ENCODE data around the gene EDAR.

The EDAR gene

GRCh38 chr2:108983610-108984009 lies 5.4 kb downstream of the EDAR start:
- TF ChIP-seq CTCF (IDR thresholded peaks at IDR 0.05; ENCODE audit: low read depth, low read length): no peak

GRCh38 chr2:108983061-108983460 lies 6.0 kb downstream of the EDAR start:
- no peak for DNase-seq (ENCODE audit: extremely low read depth, low read depth)
- no peak for TF ChIP-seq CTCF (IDR thresholded peaks at IDR 0.05; ENCODE audit: low read depth, low read length)

More at GRCh38 chr2:108983610-108984009, 5.4 kb downstream of the EDAR start:
- no peak for DNase-seq (ENCODE audit: extremely low read depth, low read depth)

DNA sequence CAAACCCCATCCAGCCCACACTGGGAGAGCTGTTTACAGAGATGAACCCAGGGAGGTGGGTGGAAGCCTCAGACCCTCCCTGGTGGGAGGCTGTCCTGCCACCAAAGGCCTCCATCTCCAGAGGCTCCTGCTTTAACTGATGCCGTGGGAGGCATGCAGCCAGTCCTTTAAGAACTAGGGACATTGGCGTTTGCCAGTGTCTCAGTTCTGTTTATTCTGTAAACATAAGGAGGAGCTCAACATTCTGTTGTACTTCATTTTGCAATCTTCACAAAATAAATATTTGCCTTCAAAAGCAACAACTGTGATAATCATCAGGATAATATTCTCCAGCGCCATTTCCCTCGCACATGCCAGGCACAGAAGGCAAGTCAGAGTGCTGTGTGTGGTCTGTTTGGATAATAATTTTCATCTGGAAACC lies 6.8 kb downstream of the EDAR start:
- no peak for TF ChIP-seq CTCF (IDR thresholded peaks at IDR 0.05; ENCODE audit: low read depth, low read length)
- DNase-seq (ENCODE audit: extremely low read depth, low read depth): no peak

DNA sequence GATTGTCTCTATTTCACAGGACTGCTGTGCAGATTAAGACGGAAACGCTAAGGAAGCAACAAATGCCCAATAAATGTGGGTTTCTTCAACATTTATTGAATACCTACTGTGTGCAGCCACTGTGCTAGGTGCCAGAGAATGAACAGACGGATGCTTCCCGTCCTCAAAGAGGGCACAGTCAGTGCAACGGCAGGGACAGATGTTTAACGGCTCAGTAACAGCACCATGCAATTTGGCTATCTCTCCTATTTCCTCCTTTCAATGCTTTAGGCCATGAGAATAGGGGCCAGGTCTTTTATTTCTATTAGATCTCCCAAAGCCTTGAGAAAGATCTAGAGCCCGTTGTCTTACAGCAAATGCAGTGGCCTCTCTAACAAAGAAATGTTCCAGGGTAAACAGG lies 7.2 kb downstream of the EDAR start:
- no peak for DNase-seq (ENCODE audit: extremely low read depth, low read depth)

DNA sequence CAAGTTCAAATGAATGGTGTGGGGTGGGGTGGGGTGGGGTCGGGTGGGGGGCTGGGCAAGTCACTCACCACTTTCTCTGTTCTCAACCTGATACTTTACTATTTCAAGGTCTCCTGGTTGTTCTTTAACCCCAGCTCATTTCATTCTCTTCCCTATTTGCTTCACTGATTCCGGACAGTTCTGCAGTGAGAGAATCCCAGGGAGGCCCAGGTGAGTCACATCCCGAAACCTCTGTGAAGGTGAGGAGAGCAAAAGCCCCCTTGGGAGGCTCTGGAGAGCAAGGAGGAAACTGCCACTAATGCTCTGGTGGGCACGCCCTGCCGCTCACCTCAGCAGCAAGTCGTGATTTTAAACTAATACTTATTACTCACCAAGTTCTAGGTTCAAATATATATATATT lies 8.9 kb downstream of the EDAR start:
- TF ChIP-seq CTCF (IDR thresholded peaks at IDR 0.05; ENCODE audit: low read depth, low read length): no peak
- no peak for DNase-seq (ENCODE audit: extremely low read depth, low read depth)

More for the DNA sequence above, 7.2 kb downstream of the EDAR start:
- TF ChIP-seq CTCF (IDR thresholded peaks at IDR 0.05; ENCODE audit: low read depth, low read length): no peak

- no peak for DNase-seq (ENCODE audit: extremely low read depth, low read depth)
- TF ChIP-seq CTCF (IDR thresholded peaks at IDR 0.05; ENCODE audit: low read depth, low read length): no peak
These were observed 9.6 kb downstream of the EDAR start for GRCh38 chr2:108979461-108979860.

DNA sequence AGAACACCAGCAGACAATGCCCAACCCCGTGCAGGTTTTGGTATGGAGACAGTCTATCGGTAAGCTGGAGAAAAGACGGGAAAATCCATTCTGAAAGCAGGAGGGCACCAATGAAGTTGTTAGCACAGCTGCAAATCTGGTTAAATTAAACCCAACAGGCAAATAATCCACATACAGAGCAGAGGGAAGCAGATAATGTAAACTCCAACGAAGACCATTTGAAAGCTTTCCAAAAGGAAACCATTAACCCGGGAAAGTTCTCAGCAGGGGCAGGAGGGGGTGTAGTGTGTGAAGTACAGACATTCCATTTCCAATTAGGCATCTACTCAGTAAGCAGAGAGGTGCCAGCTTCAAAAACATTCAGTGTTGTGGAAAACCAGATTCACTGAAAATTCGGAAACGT lies 10.3 kb downstream of the EDAR start:
- TF ChIP-seq CTCF (IDR thresholded peaks at IDR 0.05; ENCODE audit: low read depth, low read length): no peak

More for the DNA sequence above, 10.3 kb downstream of the EDAR start:
- no peak for DNase-seq (ENCODE audit: extremely low read depth, low read depth)
